AG04450 (cell line): ENCODE measurements around the gene CTSH. TPM values are rescaled to one million over a fixed set of nuclear protein-coding genes. Genes with fewer than 3 reads are reported as not detected.
A peak's percentile ranks its signal among the peaks of the same experiment; 100 is the strongest.

Experiments
- CTCF ChIA-PET: fragments of 300-600, 350-600 bp; formaldehyde crosslinking; extraction: SDS; loops from one replicate; lab custom pipeline; 2022; ENCODE audit warnings: antibody characterized with exemption, inconsistent platforms; lab: Charles Lee
- POLR2A ChIA-PET: fragments of 350-600 bp; formaldehyde crosslinking; extraction: SDS; loops from one replicate; lab custom pipeline; 2021; ENCODE audit warnings: antibody characterized with exemption, inconsistent platforms; lab: Yijun Ruan, JAX
- DNase-seq: peaks from one replicate; pipeline ENCODE4 v3.0.0-alpha.2; 2011; ENCODE audit warnings: low read depth, low spot score
- H3K27ac ChIP-seq: one replicate; pipeline ENCODE4 v1.5.1; 2012; ENCODE audit warnings: low read depth, low read length, control low read depth
- H3K27me3 ChIP-seq: one replicate; pipeline ENCODE4 v1.6.0; 2012; ENCODE audit warnings: low read length; ENCODE audit not compliant: control insufficient read depth, insufficient read depth
- H3K4me3 ChIP-seq: 2 replicates; pipeline ENCODE4 v1.5.1; 2011; ENCODE audit warnings: mild to moderate bottlenecking, low read depth, low read length, control low read depth
- H3K9me3 ChIP-seq: 2 replicates; pipeline ENCODE4 v1.5.1; 2012; ENCODE audit warnings: low read length; ENCODE audit not compliant: control insufficient read depth, insufficient read depth
- polyA minus RNA-seq: library from RNA; depleted of rRNA, polyadenylated mRNA; stranded (reverse); fragments of >200 nt; gene quantifications from 2 replicates; pipeline ENCODE4 v1.2.3, GENCODE V29; 2011; rRNA and poly(A)+ RNA removed
- polyA plus RNA-seq: library from polyadenylated mRNA; depleted of rRNA; stranded (reverse); fragments of >200 nt; gene quantifications from 2 replicates; pipeline ENCODE4 v1.2.3, GENCODE V29; 2011; rRNA removed
- TF ChIP-seq, protein P1 (sequence below): IDR thresholded peaks from 2 replicates; pipeline ENCODE4 v1.5.1; 2011; ENCODE audit warnings: low read depth, low read length, control low read depth, inconsistent platforms

CTSH gene, protein sequence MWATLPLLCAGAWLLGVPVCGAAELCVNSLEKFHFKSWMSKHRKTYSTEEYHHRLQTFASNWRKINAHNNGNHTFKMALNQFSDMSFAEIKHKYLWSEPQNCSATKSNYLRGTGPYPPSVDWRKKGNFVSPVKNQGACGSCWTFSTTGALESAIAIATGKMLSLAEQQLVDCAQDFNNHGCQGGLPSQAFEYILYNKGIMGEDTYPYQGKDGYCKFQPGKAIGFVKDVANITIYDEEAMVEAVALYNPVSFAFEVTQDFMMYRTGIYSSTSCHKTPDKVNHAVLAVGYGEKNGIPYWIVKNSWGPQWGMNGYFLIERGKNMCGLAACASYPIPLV
- 4.8 and 5.6 TPM in 2 replicates for polyA plus RNA-seq
- 2.0 and 2.9 TPM in 2 replicates for polyA minus RNA-seq

- Histone ChIP-seq H3K27ac (no peak within 1 kb of the TSS), H3K9me3 (no peaks in the 10 kb centered on the region; the same call in 1 of the 2 replicates), H3K27me3 (peaks cover 42% of the 10 kb centered on the region), H3K4me3 (peak within 1 kb of the TSS; percentile 59)
- TF ChIP-seq, protein P1, sequence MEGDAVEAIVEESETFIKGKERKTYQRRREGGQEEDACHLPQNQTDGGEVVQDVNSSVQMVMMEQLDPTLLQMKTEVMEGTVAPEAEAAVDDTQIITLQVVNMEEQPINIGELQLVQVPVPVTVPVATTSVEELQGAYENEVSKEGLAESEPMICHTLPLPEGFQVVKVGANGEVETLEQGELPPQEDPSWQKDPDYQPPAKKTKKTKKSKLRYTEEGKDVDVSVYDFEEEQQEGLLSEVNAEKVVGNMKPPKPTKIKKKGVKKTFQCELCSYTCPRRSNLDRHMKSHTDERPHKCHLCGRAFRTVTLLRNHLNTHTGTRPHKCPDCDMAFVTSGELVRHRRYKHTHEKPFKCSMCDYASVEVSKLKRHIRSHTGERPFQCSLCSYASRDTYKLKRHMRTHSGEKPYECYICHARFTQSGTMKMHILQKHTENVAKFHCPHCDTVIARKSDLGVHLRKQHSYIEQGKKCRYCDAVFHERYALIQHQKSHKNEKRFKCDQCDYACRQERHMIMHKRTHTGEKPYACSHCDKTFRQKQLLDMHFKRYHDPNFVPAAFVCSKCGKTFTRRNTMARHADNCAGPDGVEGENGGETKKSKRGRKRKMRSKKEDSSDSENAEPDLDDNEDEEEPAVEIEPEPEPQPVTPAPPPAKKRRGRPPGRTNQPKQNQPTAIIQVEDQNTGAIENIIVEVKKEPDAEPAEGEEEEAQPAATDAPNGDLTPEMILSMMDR: no peak
- CTCF ChIA-PET: no interaction called here
- POLR2A ChIA-PET: interaction anchor here (0.5 kb wide), 1 partner anchor 62 kb away, joined by 4 read pairs; no protein-coding TSS in a partner anchor
- DNase-seq: no peak
Measured at GRCh38 chr15:78944669-78945407, at the start of gene CTSH. Gene CTSH (minus strand): TSS chr15:78945046. CDS start chr15:78944981, 65 bp downstream.

GRCh38 chr15:78993931-78994530, 49.2 kb upstream of the CTSH start:
- H3K4me3 ChIP-seq: no peak overlapping the region
- H3K9me3 ChIP-seq: no peaks in the 10 kb centered on the region; the same call in 1 of the 2 replicates
- H3K27ac ChIP-seq: no peak overlapping the region
- ChIA-PET CTCF (no interaction called here), POLR2A (no interaction called here)
- TF ChIP-seq, protein P1: no peak
- no peak for DNase-seq
- no peaks in the 10 kb centered on the region for H3K27me3 ChIP-seq

DNA sequence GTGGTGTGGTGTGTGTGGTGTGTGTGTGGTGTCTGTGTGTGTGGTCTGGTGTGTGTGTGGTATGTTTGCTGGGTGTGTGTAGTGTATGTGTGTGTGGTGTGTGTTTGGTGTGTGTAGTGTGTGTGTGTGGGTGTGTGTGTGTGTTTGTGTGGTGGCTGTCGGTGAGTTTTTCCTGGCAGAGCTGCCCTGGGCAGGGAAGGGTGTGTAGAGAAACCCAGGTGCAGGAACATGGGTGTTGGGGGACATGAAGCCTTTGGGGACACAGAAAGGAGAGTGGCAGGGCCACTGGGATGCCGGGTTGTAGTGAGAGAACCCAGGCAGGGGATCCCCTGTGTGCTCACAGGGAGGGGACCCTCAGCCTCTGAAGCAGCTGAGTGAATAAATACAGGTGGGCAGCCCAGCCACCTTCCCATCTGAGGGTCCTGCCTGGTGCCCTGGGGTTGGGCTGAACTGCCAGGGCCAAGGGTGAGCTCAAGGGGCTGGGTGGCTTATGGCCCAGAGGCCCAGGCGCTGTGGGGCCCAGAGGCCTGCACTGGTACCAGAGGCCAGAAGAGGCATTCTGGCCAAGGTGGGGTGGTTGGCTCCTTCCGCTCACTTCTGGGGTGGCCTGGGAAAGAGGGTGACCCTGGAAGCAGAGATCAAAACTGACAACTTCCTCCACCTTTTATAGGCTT, 48.5 kb upstream of the CTSH start:
- CTCF ChIA-PET: no interaction called here
- POLR2A ChIA-PET: no interaction called here
- no peak for DNase-seq
- no peak overlapping the region for H3K4me3 ChIP-seq
- no peaks in the 10 kb centered on the region; the same call in 1 of the 2 replicates for H3K9me3 ChIP-seq
- H3K27me3 ChIP-seq: no peaks in the 10 kb centered on the region
- no peak overlapping the region for H3K27ac ChIP-seq
- TF ChIP-seq, protein P1: no peak

- TF ChIP-seq, protein P1: no peak
- CTCF ChIA-PET: no interaction called here
- no peaks in the 10 kb centered on the region; the same call in 1 of the 2 replicates for H3K9me3 ChIP-seq
- DNase-seq: no peak
- POLR2A ChIA-PET: interaction anchor here (2.1 kb wide), 1 partner anchor 11 kb away, joined by 6 read pairs; no protein-coding TSS in a partner anchor
- no peak overlapping the region for H3K27ac ChIP-seq
- no peak overlapping the region for H3K4me3 ChIP-seq
- no peaks in the 10 kb centered on the region for H3K27me3 ChIP-seq
Measured at GRCh38 chr15:78992416-78993256, 47.8 kb upstream of the CTSH start.
